HepG2 (cell line): ENCODE results near the gene FZD4. TPM values are rescaled to one million over a fixed set of nuclear protein-coding genes. Genes with fewer than 3 reads are reported as not detected.

Source experiments
- DMAP1 ChIP-seq: IDR thresholded peaks from 2 replicates; pipeline ENCODE4 v1.6.1; 2016
- GTF3A ChIP-seq: sonication (generic); formaldehyde crosslinking; conservative IDR thresholded peaks from 2 replicates; pipeline ENCODE4 v1.4.0; 2020; ENCODE audit warnings: mild to moderate bottlenecking, missing genetic modification reagents
- PLRG1 ChIP-seq: fragments of 450-650 bp; conservative IDR thresholded peaks from 2 replicates; pipeline ENCODE4 v1.6.1; 2016
- SIX4 ChIP-seq: sonication (generic); formaldehyde crosslinking; IDR thresholded peaks from 2 replicates; pipeline ENCODE4 v1.4.0; 2020; ENCODE audit warnings: missing genetic modification reagents
- ZNF101 ChIP-seq: sonication (generic); formaldehyde crosslinking; IDR thresholded peaks from 2 replicates; pipeline ENCODE4 v1.4.0; 2020; ENCODE audit warnings: mild to moderate bottlenecking, low read depth, missing genetic modification reagents, borderline replicate concordance
- ZNF333 ChIP-seq: sonication (generic); formaldehyde crosslinking; IDR thresholded peaks from 2 replicates; pipeline ENCODE4 v1.4.0; 2020; ENCODE audit warnings: mild to moderate bottlenecking, missing genetic modification reagents, borderline replicate concordance
- polyA plus RNA-seq, 8 experiments: library from polyadenylated mRNA; depleted of rRNA in 3 of 8; stranded (reverse) in 7 of 8; unstranded in 1 of 8; fragments of >200 nt; fragmentation: Illumina TruSeq in 4 of 8; extraction: Trizol in 4 of 8; gene quantifications; 2 replicates each; pipeline versions ENCODE4 v1.2.1 to v1.2.3, GENCODE V29; 2011 to 2016; ENCODE audit warnings: low read depth in 4 of 8, missing spikeins in 1 of 8, mixed read lengths in 1 of 8; ENCODE audit not compliant: insufficient read depth in 1 of 8
- total RNA-seq, 5 experiments: library from RNA; depleted of rRNA; stranded (reverse); fragments of >200 nt; fragmentation: Illumina TruSeq; extraction: Trizol; gene quantifications; 2 replicates each; pipeline ENCODE4 v1.2.3, GENCODE V29; 2016; ENCODE audit warnings: low read depth in 1 of 5
- TF ChIP-seq, protein P1 (sequence below): IDR thresholded peaks from 2 replicates; pipeline ENCODE4 v1.4.0; 2020; ENCODE audit warnings: mild to moderate bottlenecking, missing genetic modification reagents
- TF ChIP-seq, protein P2 (sequence below): sonication (generic); formaldehyde crosslinking; IDR thresholded peaks from 2 replicates; pipeline ENCODE4 v1.8.1; 2023; ENCODE audit warnings: missing genetic modification reagents, inconsistent platforms, borderline replicate concordance
- TF ChIP-seq, protein P3 (sequence below): sonication (generic); formaldehyde crosslinking; IDR thresholded peaks from 2 replicates; pipeline ENCODE4 v1.4.0; 2020; ENCODE audit warnings: missing genetic modification reagents, borderline replicate concordance
- TF ChIP-seq, protein P4 (sequence below), 2 experiments: fragments of 450-650 bp in 1 of 2; sonication (generic) in 1 of 2; formaldehyde crosslinking in 1 of 2; IDR thresholded peaks; 2 replicates each; pipeline versions ENCODE4 v1.6.1 to v1.8.0; 2016 to 2022; ENCODE audit warnings: antibody characterized with exemption in 1 of 2, mild to moderate bottlenecking in 1 of 2, missing genetic modification reagents in 1 of 2

FZD4 gene
- total and polyA plus RNA-seq, 2 of the 13 experiments (the other 11 are each of a cell fraction or from before 2014, with no cell fraction given): 46.5 to 70.4 TPM

DNA sequence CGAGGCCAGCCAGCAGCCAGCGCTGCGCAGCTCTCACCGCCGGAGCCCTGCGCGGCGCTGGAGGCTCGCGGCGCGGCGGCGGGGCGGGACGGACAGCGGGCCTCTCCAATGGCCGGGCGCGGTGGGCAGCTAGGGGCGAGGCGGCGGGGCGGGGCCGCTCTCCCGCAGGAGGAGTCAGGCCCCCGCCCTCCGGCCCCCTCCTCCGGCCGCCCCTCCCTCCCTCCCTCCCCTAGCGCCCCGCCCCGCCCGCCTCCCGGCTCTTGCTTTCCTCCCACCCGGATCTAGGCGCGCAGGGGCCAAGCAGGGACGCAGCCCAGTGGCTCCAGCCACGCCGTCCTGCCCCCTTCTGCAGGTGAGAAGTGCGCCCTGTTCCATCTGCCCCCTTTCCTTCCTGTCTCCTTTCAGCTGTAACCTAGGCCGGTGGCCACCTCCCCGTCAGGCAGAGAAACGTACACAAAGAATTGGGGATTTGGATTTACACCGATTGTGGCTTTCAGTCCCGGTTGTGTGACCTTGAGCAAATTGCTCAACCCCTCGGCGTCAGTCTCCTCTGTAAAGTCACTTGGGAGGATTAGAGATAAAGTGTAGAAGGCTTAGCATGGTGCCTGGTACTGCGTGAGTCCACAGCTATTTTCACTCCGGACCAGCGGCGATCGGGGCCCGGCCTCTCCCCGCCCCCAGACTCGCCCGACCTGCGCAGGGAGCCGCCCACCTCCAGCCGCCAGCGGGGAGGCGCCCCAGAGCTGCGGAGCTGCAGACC is at the start of gene FZD4 (continued):
- TF ChIP-seq, protein P1, sequence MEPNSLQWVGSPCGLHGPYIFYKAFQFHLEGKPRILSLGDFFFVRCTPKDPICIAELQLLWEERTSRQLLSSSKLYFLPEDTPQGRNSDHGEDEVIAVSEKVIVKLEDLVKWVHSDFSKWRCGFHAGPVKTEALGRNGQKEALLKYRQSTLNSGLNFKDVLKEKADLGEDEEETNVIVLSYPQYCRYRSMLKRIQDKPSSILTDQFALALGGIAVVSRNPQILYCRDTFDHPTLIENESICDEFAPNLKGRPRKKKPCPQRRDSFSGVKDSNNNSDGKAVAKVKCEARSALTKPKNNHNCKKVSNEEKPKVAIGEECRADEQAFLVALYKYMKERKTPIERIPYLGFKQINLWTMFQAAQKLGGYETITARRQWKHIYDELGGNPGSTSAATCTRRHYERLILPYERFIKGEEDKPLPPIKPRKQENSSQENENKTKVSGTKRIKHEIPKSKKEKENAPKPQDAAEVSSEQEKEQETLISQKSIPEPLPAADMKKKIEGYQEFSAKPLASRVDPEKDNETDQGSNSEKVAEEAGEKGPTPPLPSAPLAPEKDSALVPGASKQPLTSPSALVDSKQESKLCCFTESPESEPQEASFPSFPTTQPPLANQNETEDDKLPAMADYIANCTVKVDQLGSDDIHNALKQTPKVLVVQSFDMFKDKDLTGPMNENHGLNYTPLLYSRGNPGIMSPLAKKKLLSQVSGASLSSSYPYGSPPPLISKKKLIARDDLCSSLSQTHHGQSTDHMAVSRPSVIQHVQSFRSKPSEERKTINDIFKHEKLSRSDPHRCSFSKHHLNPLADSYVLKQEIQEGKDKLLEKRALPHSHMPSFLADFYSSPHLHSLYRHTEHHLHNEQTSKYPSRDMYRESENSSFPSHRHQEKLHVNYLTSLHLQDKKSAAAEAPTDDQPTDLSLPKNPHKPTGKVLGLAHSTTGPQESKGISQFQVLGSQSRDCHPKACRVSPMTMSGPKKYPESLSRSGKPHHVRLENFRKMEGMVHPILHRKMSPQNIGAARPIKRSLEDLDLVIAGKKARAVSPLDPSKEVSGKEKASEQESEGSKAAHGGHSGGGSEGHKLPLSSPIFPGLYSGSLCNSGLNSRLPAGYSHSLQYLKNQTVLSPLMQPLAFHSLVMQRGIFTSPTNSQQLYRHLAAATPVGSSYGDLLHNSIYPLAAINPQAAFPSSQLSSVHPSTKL: peak; percentile 48; the same call in 1 of the 2 replicates
- no peak for TF ChIP-seq PLRG1
- peak; percentile 77; the same call in 1 of the 2 replicates for TF ChIP-seq DMAP1 (CRISPR knock-in tag)
- TF ChIP-seq, protein P2, sequence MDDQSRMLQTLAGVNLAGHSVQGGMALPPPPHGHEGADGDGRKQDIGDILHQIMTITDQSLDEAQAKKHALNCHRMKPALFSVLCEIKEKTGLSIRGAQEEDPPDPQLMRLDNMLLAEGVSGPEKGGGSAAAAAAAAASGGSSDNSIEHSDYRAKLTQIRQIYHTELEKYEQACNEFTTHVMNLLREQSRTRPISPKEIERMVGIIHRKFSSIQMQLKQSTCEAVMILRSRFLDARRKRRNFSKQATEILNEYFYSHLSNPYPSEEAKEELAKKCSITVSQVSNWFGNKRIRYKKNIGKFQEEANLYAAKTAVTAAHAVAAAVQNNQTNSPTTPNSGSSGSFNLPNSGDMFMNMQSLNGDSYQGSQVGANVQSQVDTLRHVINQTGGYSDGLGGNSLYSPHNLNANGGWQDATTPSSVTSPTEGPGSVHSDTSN: no peak
- no peak for TF ChIP-seq ZNF101
- TF ChIP-seq, protein P3, sequence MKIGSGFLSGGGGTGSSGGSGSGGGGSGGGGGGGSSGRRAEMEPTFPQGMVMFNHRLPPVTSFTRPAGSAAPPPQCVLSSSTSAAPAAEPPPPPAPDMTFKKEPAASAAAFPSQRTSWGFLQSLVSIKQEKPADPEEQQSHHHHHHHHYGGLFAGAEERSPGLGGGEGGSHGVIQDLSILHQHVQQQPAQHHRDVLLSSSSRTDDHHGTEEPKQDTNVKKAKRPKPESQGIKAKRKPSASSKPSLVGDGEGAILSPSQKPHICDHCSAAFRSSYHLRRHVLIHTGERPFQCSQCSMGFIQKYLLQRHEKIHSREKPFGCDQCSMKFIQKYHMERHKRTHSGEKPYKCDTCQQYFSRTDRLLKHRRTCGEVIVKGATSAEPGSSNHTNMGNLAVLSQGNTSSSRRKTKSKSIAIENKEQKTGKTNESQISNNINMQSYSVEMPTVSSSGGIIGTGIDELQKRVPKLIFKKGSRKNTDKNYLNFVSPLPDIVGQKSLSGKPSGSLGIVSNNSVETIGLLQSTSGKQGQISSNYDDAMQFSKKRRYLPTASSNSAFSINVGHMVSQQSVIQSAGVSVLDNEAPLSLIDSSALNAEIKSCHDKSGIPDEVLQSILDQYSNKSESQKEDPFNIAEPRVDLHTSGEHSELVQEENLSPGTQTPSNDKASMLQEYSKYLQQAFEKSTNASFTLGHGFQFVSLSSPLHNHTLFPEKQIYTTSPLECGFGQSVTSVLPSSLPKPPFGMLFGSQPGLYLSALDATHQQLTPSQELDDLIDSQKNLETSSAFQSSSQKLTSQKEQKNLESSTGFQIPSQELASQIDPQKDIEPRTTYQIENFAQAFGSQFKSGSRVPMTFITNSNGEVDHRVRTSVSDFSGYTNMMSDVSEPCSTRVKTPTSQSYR (CRISPR knock-in tag): peak; percentile 24; the same call in 1 of the 2 replicates
- TF ChIP-seq, protein P4, sequence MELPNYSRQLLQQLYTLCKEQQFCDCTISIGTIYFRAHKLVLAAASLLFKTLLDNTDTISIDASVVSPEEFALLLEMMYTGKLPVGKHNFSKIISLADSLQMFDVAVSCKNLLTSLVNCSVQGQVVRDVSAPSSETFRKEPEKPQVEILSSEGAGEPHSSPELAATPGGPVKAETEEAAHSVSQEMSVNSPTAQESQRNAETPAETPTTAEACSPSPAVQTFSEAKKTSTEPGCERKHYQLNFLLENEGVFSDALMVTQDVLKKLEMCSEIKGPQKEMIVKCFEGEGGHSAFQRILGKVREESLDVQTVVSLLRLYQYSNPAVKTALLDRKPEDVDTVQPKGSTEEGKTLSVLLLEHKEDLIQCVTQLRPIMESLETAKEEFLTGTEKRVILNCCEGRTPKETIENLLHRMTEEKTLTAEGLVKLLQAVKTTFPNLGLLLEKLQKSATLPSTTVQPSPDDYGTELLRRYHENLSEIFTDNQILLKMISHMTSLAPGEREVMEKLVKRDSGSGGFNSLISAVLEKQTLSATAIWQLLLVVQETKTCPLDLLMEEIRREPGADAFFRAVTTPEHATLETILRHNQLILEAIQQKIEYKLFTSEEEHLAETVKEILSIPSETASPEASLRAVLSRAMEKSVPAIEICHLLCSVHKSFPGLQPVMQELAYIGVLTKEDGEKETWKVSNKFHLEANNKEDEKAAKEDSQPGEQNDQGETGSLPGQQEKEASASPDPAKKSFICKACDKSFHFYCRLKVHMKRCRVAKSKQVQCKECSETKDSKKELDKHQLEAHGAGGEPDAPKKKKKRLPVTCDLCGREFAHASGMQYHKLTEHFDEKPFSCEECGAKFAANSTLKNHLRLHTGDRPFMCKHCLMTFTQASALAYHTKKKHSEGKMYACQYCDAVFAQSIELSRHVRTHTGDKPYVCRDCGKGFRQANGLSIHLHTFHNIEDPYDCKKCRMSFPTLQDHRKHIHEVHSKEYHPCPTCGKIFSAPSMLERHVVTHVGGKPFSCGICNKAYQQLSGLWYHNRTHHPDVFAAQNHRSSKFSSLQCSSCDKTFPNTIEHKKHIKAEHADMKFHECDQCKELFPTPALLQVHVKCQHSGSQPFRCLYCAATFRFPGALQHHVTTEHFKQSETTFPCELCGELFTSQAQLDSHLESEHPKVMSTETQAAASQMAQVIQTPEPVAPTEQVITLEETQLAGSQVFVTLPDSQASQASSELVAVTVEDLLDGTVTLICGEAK (IDR thresholded peaks at IDR 0.05): no peak
- TF ChIP-seq, protein P4 (CRISPR knock-in tag; IDR thresholded peaks at IDR 0.05): no peak; the same call in 1 of the 2 replicates
- no peak for TF ChIP-seq GTF3A (CRISPR knock-in tag)
- TF ChIP-seq SIX4 (CRISPR knock-in tag): peak; percentile 10; the same call in 1 of the 2 replicates
- TF ChIP-seq ZNF333 (CRISPR knock-in tag): no peak
